HG03457 (cell line): ENCODE measurements around the gene KCTD12.
"Not testable (repeated sequence)": the region's sequence is repeated elsewhere in the genome, so short reads cannot be mapped to it uniquely, and the experiment has no call there.

Experiments used
- ATAC-seq: cut with Tn5 transposase; IDR thresholded peaks from one replicate; pipeline ENCODE4 v1.9.1; 2021; ENCODE audit warnings: moderate number of reproducible peaks; ENCODE audit not compliant: unreplicated experiment

KCTD12 gene

DNA sequence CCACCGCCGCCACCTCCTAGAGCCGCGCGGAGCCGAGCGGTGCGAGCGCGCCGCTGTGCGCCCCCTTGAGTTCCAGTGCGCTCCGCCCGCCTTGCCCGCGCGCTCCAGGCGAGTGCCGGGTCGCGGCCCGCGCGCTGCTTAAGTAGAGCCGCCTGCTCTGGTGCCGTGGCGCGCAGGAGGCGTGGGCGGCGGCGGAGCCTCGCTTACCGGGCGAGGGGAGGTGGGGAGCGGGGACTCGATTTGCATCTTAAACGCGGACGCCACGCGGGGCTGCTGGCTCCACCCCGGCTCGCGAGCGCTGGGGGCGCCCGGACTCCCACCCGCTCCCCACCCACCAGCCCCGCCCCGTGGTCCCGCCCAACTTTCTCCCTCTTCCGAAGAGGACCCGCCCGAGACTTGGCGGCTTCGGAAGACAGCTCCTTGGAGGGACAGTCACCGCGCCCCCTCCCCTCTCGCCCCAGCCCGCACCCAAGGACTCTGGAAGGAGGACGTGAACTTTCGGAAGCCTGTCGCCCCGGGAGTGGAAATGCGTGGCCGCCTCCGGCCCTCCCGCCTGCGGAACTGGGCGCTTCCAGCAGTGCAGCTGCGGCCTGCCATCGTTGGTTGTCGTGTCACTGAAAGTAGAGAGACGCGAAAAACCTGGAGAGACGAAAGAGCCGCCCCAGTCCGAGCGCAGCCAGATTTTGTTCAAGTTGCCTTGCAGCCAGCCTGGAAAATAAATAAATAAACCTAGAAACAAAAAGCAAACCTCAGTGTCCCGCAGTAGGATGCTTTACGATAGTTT is at the start of gene KCTD12:
Gene KCTD12 (minus strand): TSS at position 114 of the 784 bp plus-strand sequence. CDS start 257 bp downstream, outside the sequence.
- ATAC-seq, result peak; percentile 72

DNA sequence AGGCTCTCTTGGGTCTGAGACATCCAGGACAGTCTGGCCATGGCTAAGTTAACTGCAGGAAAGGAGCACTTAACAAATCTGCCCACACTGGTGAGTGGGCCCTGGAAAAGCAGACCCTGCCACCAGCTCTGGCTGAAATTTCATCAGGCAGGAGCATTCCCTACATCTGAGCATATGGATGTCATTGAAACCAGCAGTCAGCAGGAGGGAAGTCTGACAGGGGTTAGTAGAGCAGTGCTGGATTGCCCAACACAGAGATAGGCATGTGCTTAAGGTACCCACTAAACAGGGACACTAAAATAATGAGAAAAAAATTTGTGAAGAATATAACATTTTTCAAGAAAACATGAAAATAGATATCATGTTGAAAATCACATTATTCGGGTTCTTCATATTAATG is 48.5 kb upstream of the KCTD12 start:
- ATAC-seq, result no peak

DNA sequence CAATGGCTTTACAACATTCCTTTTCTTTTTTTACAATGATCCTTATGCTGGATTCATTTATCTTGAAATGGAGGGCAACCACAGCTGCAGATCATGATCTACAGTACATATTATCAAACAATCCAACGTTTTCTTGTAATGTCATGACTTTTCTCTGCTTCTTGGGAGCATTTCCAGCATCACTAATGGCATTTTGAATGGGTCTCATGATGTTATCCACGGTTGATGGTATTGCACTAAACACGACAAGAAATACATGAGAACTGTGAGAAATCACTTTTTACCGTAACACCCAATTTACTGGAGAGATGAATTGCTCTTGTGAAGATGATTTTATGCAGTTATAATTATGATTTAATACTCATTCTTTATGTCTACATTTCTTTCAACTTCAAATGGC is 45.9 kb upstream of the KCTD12 start:
- ATAC-seq, result no peak

DNA sequence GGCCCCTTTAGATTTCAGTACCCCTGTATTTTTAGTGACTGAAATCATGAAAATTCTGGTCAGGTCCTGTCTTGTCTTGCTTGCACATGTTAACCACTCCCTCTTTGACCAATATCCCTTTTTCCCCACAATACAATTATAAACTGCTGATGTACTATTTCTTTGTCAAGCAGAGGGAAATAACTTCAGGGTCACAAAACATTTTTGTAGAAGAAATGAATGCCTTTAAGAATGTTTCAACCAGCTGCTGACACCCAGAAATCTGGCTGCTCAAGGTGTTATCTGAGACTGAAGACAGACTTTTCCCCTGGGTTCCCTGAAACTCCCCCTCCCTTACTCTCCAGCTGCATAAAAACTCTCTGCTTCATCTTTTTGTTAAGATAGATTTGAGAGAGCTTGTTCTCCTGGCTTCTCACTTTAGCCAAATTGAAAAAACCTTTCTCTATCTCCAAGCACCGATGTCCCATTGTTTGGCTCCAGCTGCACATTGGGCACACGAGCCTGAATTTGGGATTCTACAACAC is 43.7 kb upstream of the KCTD12 start:
- ATAC-seq, result peak; percentile 71

DNA sequence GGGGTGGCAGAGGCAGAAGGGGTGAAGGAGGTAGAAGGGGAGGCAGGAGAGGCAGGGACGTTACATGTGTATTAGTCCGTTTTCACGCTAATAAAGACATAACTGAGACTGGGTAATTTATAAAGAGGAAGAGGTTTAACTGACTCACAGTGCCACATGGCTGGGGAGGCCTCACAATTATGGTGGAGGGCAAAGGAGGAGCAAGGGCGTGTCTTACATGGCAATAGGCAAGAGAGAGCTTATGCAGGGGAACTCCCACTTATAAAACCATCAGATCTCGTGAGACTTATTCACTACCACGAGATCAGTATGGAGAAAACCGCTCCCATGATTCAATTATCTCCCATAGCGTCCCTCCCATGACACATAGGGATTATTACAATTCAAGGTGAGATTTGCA is 43.1 kb upstream of the KCTD12 start:
- peak; percentile 35 for ATAC-seq

DNA sequence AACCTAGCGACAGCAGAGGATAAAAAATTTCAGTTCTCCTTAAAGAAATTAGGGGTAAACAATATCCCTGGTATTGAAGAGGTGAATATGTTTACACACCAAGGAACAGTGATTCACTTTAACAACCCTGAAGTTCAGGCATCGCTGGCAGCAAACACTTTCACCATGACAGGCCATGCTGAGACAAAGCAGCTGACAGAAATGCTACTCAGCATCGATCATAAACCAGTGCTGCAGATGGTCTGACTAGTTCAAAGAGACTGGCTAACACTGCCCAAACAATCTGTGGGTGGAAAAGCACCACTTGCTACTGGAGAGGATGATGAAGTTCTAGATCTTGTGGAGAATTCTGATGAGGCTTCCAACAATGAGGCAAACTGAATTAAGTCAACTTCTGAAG is 42.3 kb upstream of the KCTD12 start:
- ATAC-seq, result no peak

DNA sequence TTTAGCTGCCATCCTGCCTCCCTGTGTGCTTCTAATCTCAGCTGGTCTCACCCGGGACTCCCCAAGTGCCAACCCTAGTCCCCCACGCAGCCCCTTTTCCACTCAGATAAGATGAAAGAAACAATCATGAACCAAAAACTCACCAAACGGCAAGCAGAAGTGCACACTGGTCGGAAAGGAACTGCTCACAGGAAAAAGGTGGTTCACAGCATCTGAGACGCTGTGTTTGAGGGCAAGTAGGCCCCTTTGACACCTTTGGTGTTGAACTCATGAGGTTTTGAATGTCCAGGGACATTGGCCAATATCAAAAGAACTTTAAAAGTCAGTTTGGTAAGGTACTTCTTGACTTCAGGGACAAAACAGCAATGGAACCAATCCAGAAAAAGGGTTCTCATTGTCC is 41.8 kb upstream of the KCTD12 start:
- no peak for ATAC-seq

DNA sequence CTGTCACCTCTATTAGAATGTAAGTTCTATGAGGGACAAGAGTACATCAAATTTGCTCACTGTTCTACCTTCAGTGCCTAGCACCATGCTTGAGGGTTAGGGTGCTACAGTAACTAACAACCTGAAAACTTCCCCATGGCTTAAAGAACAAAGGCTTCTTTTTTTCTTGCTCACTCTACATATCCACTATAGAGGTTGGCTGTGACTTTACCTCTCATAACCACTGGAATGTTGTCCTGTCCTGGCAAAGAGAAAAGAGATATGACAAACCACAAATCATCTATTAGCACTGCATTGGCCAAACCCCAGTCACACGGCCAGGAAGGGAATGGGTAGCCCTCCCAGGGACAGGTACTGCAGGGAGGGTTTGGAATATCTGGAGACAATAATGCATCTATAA is 38.9 kb upstream of the KCTD12 start:
- no peak for ATAC-seq

DNA sequence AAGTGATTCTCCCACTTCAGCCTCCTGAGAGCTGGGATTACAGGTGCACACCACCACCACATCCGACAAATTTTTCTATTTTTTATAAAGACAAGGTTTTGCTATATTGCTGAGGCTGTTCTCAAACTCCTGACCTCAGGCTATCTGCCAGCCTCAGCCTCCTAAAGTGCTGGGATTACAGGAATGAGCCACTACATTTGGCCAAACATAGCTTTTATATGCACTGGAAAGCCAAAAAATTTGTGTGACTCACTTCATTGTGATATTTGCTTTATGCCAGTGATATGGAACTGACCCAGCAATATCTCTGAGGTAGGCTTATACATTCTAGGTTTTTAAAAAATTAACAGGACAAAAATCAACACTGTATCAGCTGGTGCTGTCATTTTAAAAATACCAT is 35.3 kb upstream of the KCTD12 start:
- no peak for ATAC-seq

DNA sequence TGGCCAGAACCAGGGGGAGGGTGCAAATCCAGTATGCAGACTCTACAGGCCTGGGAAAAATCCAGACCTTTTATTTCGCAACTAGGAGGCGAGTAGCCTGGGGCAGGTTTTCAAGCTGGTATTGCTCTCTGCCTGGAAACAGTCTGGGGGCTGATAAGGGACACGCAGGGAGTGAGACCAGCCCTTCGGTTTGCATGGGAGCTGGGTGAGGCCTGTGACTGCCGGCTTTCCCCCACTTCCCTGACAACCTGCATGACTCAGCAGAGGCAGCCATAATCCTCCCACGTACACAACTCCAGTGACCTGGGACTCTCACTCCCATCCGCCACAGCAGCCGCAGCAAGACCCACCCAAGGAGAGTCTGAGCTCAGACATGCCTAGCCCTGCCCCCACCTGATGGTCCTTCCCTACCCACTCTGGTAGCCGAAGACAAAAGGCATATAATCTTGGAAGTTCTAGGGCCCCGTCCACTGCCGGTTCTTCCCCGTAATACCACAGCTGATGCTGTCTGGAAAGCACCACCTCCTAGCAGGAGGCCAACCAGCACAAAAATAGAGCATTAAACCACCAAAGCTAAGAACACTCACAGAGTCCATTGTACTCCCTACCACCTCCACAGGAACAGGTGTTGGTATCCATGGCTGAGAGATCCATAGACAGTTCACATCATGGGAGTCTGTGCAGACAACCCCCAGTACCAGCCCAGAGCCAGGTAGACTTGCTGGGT is 31.7 kb upstream of the KCTD12 start:
- not testable (repeated sequence) for ATAC-seq

DNA sequence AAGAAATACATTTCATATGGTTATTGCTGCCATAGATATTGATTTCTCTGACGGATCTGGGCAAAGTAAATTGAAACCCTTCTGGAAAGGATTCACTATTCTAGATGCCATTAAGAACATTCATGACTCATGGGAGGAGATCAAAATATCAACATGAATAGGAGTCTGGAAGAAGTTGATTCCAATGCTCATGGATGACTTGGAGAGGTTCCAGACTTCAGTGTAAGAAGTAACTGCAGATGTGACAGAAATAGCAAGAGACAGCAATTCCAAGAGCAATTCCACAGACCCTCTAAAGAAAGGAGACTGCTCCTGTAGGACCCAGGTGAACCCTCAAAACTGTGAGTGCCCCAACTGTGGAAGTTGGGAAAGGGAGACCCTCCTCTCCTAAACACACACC is 30.9 kb upstream of the KCTD12 start:
- ATAC-seq, result no peak

DNA sequence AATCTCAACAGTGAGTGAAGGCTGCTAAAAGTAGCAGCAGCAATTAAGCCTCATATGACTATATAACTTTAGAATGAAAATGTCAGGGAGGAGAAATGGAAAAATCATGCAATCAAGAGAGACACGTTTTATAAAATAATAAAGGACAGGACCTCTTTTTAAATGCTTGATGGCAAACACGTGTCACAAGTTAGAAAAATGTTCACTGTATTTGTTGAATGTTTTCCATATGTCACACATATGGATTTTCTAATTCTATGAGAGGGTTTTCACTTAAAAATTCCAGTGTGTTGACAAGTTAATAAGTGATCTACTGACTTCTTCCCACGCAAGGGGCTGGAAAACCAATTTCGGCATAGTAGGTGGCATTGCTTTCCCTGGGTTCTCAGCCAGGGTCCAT is 27.7 kb upstream of the KCTD12 start:
- no peak for ATAC-seq

DNA sequence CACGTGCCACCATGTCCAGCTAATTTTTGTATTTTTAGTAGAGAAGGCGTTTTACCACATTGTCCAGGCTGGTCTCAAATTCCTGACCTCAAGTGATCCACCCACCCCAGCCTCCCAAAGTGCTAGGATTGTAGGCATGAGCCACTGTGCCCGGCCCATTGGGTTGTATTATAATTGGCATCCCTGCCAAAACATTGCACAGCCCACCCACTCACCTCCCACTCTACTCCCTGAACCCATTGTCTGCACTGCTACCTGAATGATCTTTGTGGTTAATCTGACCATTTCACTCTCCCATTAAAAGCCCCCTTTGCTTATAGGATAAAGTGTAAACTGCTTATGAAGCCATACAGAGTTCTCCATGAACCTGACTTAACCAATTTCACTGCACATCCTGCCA is 26.3 kb upstream of the KCTD12 start:
- no peak for ATAC-seq

DNA sequence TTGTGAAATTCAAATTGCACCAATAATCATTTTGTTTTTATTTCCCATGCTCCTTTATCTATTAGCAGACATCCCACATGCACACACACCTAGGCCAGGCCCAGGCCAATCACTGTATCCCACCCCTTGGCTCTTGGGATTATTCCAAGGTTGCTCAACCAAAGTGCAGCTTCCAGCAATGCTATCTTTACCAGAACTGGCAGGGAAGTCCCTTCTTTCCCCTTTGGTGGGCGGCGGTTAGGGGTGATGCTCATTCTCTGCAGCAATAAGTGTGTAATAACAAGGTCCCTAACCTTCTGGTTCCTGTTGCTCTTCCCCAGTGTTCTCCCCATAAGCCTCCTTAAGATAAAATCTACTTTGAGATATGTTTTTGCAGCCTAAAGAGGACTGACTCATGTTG is 18.3 kb upstream of the KCTD12 start:
- no peak for ATAC-seq

DNA sequence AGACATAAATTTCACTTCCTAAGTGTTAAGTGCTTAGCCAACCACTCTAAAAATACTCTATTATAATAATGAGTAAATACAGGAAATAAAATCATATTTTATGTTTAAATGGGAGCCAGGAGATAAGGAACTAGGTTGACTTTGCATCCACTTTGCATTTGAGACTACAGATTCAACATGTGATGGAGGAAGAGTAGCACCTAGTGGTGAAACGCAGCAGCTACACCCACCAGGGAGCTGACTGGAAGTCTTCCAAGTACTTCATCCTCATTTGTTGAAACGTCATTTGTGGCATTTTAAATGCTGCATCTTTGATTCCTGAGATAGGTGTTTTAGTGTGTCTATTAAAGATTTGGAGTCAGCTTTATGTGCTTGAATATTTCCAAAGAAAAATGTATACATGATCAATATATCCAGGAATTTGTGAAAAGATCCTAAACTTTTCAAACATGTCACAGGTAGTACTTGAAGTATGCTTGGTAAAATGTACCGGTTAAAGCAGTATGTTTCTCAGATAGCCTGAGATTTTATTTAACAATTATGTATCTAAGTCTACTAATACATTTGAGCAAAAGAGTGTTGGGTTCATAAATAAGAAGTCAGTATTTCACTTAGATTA is 17.4 kb upstream of the KCTD12 start:
- ATAC-seq, result peak; percentile 97

DNA sequence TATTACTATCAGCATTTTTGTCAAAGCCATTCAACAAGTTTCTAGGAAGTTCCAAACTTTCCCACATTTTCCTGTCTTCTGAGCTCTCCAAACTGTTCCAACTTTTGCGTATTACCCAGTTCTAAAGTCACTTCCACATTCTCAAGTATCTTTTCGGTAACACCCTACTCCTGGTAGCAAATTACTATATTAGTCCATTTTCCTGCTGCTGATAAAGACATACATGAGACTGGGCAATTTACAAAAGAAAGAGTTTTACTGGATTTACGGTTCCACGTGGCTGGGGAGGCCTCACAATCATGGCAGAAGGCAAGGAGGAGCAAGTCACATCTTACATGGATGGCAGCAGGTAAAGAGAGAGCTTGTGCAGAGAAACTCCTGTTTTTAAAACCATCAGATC is 12.9 kb upstream of the KCTD12 start:
- not testable (repeated sequence) for ATAC-seq

DNA sequence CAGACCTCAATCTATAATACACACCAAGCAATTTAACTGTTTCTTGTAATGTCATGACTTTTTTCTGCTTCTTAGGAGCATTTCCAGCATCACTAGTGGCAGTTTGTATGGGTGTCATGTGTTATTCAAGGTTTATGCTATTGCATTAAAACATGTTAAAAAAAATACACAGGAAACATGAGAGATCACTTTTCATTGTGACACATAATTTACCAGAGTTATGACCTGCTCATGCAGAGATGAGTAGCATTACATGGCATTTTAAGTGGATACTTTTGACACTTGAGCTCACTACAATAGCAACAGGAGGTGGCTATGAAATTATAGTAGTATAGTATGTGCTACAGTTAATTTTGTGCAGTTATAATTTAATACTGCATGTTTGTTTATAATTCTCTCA is 11.0 kb upstream of the KCTD12 start:
- ATAC-seq, result not testable (repeated sequence)

DNA sequence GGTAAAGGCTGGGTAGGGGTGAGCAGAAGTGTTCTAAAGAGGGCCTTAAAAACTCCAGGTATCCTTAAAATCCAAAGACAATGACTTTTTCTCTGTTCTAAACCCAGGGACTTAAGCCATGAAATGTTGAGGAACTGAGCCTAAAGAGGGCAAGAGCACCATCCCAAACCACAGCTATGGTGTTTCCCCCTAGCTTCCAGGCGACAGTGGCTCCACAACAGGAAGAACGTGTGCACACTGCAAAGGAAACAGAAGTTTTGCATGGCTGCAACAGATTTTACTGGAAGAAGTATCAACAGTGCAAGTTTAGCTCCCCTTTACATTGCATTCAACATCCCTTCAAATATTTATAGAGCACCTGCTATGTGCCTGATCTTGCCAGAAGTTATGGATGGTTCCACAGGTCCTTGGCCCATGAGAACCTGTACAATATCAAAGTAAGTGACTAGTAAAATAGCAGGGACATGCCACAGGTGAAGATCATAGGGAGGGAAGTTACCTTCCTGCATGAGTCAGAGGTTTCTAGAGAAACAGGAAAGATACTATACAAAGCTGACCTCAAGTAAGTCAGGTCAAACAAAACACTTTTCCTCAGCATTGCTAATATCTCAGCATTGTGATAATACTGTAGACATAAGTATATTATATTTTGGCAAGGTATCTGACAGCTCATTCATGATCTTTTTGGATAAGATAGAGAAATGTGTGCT is 8.4 kb upstream of the KCTD12 start:
- ATAC-seq, result no peak

DNA sequence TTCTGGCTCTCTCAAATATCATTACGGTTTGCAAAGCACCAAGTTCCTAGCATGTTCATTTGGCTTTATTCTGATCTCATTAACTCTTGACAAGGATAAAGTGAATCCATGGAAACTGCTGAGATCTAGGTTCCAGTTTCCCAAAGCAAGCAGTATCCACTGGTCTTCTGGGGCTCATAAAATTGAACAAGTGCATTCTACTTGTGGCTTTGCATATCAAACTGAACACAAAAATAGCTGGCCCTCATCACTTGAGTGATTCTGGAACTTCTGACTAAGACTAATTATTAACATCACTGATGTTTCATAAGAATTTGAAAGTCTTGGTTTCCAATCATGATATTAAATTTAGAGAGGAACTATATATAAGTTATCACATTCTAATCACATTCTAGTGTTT is 6.3 kb upstream of the KCTD12 start:
- ATAC-seq, result no peak

DNA sequence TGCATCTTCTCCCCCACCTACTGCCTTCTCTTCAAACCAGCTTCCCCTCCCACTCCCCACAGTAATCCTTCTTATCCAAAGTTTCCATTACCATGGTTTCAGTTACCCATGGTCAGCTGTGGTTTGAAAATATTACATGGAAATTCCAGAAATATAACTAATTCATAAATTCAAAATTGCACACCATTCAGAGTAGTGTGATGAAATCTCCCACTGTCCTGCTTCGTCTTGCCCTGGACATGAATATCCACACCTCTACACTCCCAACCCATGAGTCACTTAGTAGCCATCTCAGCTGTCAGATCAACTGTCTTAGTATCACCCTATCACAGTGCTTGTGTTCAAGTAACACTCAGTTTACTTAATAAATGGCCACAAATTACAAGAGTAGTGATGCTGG is 3.8 kb upstream of the KCTD12 start:
- no peak for ATAC-seq

DNA sequence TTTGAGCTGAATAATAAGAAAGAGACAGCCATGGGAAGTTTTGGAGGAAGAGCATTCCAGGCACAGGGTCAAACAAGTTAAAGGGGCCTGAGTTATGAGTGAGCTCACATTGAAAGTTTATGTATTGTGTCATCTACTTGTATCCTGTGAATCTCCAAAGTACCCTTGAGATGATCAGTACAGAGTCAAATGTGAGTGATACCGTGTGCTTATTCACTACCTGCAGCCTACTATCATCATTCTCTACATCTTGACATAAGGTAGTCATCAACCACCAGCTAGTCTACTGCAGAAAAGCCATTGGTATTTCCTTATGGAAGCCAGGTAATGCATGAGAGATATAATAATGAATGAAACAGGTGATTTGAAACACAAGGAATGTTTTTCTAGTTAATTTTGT is 3.0 kb upstream of the KCTD12 start:
- ATAC-seq, result no peak
